G401 (cell line): ENCODE results near the gene EIF4A3. TPM values are rescaled to one million over a fixed set of nuclear protein-coding genes. Genes with fewer than 3 reads are reported as not detected.
A peak's percentile ranks its signal among the peaks of the same experiment; 100 is the strongest.

Experiments
- DNase-seq: peaks from one replicate; pipeline ENCODE4 v3.0.0-alpha.2; 2015; ENCODE audit warnings: low spot score
- in situ Hi-C: cut with HindIII; loops from 2 replicates; pipeline ENCODE4 v1.10.0; 2016; ENCODE audit warnings: low sequenced_read_pairs, mixed read lengths
- total RNA-seq: library from RNA; depleted of rRNA; stranded (reverse); fragments of >200 nt; shearing (Covaris generic); gene quantifications from 2 replicates; pipeline ENCODE4 v1.2.3, GENCODE V29; 2014

Gene EIF4A3
- total RNA-seq, 1 experiment from 2014 or later: 247 TPM

DNA sequence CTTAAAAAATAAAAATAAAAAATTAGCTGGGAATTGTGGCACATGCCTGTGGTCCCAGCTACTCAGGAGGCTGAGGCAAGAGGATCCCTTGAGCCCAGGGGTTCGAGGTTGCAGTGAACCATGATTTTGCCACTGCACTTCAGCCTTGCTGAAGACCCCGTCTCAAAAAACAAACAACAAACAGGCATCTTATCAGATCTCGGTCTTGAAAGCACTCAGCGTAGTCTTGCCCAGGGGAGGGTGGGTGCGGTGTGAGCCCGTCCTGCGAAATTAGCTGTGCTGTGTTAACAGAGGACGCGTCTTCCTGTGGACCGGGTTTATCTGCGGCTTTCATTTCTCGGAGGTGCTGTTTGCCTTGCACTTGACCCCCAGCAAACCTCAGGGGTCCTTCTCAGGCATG is 40.2 kb downstream of the EIF4A3 start:
- DNase-seq: no peak
- in situ Hi-C loops: no loop called here

DNA sequence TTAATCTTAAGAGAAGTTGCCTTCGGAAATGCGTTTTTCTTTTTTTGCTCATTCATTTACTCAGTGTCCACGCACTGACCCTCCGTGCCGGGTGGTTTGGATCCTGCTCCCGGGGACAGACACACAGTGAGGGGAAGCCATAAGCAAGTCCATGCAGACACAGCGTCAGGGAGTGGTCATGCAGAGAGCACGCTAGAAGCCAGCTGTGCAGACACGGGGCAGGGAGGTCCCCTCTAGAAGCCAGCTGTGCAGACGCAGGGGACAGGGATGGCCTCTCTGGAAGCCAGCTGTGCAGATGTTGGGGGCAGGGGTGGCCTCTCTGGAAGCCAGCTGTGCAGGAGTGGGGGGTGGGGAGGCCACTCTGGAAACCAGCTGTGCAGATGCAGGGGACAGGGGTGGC is 40.8 kb downstream of the EIF4A3 start:
- DNase-seq: no peak
- in situ Hi-C loops: no loop called here

DNA sequence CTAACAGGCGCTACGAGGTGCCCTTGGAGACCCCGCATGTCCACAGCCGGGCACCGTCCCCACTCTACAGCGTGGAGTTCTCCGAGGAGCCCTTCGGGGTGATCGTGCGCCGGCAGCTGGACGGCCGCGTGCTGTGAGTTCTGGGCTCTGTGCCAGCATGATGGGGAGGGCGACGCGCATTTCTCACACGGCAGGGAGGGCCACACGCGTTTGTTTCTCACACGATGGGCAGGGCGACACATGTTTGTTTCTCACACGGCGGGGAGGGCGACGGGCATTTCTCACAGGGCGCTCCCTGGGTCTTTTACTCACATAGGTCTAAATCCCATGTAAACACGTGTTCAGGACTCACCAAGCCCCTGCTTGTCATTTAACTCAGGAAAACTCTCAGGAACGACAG is 41.2 kb downstream of the EIF4A3 start:
- DNase-seq: peak; percentile 20
- in situ Hi-C loops: no loop called here

DNA sequence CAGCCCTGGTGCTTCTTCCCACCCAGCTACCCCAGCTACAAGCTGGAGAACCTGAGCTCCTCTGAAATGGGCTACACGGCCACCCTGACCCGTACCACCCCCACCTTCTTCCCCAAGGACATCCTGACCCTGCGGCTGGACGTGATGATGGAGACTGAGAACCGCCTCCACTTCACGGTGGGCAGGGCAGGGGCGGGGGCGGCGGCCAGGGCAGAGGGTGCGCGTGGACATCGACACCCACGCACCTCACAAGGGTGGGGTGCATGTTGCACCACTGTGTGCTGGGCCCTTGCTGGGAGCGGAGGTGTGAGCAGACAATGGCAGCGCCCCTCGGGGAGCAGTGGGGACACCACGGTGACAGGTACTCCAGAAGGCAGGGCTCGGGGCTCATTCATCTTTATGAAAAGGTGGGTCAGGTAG is 42.0 kb downstream of the EIF4A3 start:
- DNase-seq: no peak
- in situ Hi-C loops: no loop called here

DNA sequence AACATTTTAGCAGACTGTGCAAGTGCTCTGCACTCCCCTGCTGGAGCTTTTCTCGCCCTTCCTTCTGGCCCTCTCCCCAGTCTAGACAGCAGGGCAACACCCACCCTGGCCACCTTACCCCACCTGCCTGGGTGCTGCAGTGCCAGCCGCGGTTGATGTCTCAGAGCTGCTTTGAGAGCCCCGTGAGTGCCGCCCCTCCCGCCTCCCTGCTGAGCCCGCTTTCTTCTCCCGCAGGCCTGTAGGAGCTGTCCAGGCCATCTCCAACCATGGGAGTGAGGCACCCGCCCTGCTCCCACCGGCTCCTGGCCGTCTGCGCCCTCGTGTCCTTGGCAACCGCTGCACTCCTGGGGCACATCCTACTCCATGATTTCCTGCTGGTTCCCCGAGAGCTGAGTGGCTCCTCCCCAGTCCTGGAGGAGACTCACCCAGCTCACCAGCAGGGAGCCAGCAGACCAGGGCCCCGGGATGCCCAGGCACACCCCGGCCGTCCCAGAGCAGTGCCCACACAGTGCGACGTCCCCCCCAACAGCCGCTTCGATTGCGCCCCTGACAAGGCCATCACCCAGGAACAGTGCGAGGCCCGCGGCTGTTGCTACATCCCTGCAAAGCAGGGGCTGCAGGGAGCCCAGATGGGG is 42.5 kb downstream of the EIF4A3 start:
- in situ Hi-C loops: no loop called here
- DNase-seq: no peak

DNA sequence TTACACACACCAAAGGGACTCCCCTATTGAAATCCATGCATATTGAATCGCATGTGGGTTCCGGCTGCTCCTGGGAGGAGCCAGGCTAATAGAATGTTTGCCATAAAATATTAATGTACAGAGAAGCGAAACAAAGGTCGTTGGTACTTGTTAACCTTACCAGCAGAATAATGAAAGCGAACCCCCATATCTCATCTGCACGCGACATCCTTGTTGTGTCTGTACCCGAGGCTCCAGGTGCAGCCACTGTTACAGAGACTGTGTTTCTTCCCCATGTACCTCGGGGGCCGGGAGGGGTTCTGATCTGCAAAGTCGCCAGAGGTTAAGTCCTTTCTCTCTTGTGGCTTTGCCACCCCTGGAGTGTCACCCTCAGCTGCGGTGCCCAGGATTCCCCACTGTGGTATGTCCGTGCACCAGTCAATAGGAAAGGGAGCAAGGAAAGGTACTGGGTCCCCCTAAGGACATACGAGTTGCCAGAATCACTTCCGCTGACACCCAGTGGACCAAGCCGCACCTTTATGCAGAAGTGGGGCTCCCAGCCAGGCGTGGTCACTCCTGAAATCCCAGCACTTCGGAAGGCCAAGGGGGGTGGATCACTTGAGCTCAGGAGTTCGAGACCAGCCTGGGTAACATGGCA is 43.4 kb downstream of the EIF4A3 start:
- in situ Hi-C loops: no loop called here
- DNase-seq: no peak

DNA sequence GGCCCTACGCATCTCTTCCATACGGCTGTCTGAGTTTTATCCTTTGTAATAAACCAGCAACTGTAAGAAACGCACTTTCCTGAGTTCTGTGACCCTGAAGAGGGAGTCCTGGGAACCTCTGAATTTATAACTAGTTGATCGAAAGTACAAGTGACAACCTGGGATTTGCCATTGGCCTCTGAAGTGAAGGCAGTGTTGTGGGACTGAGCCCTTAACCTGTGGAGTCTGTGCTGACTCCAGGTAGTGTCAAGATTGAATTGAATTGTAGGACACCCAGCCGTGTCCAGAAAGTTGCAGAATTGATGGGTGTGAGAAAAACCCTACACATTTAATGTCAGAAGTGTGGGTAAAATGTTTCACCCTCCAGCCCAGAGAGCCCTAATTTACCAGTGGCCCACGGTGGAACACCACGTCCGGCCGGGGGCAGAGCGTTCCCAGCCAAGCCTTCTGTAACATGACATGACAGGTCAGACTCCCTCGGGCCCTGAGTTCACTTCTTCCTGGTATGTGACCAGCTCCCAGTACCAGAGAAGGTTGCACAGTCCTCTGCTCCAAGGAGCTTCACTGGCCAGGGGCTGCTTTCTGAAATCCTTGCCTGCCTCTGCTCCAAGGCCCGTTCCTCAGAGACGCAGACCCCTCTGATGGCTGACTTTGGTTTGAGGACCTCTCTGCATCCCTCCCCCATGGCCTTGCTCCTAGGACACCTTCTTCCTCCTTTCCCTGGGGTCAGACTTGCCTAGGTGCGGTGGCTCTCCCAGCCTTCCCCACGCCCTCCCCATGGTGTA is 44.1 kb downstream of the EIF4A3 start:
- in situ Hi-C loops: no loop called here

DNA sequence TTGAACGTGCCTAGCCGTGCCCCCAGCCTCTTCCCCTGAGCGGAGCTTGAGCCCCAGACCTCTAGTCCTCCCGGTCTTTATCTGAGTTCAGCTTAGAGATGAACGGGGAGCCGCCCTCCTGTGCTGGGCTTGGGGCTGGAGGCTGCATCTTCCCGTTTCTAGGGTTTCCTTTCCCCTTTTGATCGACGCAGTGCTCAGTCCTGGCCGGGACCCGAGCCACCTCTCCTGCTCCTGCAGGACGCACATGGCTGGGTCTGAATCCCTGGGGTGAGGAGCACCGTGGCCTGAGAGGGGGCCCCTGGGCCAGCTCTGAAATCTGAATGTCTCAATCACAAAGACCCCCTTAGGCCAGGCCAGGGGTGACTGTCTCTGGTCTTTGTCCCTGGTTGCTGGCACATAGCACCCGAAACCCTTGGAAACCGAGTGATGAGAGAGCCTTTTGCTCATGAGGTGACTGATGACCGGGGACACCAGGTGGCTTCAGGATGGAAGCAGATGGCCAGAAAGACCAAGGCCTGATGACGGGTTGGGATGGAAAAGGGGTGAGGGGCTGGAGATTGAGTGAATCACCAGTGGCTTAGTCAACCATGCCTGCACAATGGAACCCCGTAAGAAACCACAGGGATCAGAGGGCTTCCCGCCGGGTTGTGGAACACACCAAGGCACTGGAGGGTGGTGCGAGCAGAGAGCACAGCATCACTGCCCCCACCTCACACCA is 44.8 kb downstream of the EIF4A3 start:
- in situ Hi-C loops: no loop called here
- peak; percentile 58 for DNase-seq

More for the DNA sequence above, 44.1 kb downstream of the EIF4A3 start:
- peak; percentile 7 for DNase-seq

DNA sequence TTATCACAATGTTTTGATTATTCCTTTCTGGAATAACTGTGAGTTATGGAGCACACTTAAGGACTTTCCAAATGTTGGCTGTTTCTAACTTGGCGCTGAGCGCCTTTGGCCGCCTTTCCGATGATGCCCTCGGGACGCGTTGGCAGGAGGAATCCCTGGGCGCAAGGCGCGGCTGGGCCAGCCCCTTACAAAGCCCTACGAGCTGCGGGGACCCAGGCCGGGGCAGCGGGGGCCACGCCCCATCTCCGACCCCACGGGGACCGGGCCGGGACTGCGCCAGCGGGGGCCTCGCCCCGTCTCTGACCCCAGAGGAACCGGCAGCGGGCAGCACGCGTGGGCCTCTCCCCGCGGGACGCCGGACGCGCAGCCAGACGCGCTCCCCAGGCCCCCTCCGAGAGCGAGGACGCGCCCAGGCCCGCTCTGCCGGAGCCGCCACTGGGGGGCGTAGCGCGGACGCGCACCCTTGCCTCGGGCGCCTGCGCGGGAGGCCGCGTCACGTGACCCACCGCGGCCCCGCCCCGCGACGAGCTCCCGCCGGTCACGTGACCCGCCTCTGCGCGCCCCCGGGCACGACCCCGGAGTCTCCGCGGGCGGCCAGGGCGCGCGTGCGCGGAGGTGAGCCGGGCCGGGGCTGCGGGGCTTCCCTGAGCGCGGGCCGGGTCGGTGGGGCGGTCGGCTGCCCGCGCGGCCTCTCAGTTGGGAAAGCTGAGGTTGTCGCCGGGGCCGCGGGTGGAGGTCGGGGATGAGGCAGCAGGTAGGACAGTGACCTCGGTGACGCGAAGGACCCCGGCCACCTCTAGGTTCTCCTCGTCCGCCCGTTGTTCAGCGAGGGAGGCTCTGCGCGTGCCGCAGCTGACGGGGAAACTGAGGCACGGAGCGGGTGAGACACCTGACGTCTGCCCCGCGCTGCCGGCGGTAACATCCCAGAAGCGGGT is 45.6 kb downstream of the EIF4A3 start, which contains the start of gene GAA:
Gene GAA, plus strand, starts transcription at position 571 of the 935 bp plus-strand sequence. CDS start 3,006 bp downstream, outside the sequence.
- peak; percentile 68 for DNase-seq
- in situ Hi-C loops: no loop called here

DNA sequence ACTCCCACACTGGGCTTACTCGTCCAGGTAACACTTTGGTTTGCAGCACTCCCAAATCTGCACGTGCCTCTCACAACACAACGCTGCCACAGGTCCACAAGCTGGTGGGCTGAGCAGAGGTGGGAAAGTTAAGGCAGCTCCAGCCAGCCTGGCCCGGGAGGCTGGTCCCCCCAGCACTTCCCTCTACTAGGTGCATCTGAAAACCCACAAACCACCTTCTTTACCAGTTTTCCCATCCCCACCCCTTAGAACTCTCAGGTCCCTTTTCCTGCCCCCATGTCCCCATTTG is 46.9 kb downstream of the EIF4A3 start:
- in situ Hi-C loops: no loop called here
- no peak for DNase-seq

DNA sequence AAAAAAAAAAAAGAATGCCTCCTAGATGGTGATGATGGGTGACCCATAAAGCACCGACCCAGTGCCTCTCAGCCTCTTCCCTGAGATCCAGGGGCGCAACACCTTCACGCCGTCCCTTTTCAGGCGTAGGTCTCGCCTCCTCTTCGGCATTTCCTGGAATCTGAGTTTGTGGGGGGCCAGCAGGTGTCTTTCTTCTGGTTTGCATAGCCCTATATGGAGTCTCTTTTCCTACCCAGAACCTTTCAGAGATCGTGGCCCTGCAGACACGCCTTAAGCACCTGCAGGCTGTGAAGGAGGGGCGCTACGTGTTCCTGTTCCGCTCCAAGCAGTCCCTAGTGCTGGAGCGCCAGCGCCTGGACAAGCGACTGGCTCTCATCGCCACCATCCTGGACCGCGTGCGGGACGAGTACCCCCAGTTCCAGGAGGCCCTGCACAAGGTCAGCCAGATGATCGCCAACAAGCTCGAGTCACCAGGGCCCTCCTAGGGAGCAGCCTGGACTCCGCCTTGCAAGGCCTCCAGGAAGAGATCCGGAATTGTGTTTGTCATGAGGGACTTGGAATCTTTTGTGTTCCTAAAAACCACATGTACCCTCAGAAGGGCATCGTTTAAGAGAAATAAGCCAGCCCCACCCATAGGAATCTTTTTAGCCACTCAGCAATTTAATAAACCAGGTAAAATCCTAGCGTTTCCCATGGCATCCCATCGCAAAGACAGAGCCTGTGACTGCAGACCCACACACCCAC is 47.5 kb downstream of the EIF4A3 start:
- in situ Hi-C loops: no loop called here
- DNase-seq: no peak

DNA sequence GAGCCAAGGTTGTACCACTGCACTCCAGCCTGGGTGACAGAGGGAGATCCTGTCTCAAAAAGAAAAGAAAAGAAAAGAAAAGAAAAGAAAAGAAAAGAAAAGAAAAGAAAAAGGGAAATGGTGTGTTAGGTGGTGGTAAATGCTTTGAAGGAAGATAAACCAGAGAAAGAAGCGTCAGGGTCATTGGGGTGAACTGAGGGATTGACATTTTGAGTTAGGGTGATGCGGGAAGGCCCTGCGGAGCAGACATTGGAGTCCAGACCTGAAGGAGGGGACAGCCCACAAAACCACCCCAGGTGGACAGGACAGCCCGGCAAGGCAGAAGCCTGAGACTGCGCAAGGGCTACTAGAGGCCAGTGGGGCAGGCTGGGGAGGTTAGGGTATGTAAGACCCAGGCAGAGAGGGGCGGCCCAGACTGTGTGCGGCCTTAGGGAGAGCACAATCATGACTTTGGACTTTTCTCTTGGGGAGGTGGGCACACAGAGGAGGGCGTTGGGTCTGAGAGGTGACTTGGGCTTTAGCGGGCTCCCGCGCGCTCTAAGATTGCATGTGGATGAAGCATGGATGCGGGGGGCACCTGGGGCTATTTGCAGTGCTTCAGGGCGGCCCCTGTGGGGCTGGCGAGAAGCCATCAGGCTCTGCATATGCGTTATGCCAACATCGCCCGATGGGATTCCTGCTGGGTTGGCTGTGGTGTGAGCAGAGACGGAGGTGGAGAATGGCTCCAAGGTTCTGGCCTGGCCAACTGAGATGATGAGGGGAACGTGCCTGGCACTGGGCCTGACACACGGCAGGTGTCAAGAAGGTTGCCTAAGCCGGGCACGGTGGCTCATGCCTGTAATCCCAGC is 48.9 kb downstream of the EIF4A3 start:
- in situ Hi-C loops: no loop called here
- DNase-seq: no peak

DNA sequence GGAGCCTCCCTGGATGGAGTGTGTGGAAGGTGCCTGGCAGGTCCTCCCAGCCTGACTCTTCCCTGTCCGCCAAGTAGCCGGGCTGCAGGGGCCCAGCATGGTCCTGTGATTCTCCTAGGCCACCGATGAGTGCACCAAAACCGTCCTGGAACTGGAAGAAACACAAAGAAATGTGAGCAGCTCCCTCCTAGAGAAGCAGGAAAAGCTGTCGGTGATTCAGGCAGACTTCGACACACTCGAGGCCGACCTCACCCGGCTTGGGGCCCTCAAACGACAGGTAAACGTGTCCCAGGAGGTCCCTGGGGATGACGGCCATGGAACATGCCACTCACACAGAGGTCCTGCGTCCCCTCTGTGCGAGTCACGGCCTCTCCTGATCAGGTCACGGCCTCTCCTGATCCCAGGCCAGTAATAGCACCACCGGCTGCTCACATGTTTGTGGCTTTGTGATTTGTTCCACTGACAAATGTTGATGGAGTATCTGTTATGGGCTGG is 49.8 kb downstream of the EIF4A3 start:
- in situ Hi-C loops: no loop called here
- no peak for DNase-seq

DNA sequence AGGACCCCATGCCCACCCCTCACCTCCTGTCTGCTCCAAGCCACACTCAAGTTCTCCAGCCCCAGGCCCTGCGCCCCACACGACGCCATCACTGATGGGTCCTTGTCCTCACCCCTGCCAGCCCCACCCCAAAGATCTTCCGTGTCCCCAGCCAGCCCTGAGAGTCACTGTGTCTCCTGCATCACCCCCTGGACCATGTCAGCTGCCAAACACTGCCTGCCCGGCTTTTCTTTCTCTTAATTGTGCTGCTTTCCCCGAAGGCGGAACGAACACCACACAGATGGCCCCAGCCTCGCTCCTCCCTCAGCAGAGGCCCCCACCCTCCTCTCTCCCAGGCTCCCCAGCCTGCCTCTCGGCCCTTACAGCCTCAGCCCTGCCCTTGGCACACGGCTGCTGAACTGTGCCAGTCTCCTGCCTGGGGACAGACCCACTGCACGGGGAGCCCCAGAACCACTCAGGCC is 50.3 kb downstream of the EIF4A3 start:
- DNase-seq: no peak
- in situ Hi-C loops: no loop called here

DNA sequence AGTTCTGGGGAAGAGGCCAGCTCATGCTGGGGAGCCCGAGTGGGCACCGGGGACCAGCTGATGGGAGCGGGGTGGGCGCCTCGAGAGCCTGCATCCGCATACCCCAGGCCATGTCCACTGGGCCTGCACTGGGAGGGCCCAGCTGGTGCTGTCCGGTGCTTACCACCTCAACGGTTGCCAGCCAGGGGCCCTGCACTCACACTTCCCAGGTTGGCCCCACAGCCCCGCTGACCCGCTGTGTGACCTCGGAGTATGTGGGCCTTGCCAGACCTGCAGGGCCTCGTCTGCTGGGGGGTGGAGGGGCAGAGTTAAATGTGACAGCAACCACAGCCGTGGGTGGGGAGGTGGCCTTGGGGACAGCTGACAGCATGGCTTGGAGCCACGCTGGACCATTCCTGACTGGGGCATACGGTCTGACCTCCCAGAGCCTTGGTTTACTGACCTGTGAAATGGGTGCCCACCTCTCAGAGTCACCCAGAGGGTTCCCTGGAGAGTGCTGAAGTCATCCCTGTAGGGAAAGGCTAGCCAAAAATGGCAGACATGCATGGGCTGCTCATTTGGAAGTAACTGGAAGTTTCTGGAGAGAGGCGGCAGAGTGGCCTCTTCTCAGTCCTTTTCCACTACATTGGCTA is 51.0 kb downstream of the EIF4A3 start:
- DNase-seq: no peak
- in situ Hi-C loops: no loop called here

DNA sequence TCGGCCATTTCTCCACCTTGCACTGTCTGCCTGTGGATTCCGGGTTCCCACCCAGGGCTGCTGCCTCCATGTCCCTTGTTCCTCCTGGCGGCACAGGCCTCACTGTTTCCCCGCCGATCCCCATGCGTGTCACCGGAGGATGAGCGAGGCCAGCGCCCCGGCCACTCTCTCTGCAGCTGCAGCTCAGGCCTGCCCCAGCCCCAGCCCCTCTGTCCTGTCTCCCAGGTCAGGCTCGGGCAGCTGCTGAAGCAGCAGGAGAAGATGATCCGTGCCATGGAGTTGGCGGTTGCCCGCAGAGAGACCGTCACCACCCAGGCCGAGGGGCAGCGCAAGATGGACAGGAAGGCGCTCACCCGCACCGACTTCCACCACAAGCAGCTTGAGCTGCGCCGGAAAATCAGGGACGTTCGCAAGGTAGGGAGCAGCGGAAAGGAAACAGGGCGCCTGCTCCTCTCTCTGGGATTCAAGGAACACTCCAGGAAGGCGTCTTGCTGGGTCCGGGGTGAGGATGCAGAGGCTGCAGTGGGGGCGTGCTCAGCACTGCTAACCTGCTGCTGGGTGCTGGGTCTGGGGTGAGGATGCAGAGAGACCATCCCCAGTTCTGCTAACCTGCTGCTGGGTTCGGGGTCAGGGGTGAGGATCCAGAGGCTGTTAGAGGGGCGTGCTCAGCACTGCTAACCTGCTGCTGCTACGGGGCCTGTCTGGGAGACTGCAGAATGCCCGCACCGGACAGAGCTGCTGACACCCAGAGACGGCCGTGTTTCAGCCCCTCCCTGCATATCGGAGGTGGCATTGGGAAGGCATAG is 51.7 kb downstream of the EIF4A3 start:
- no peak for DNase-seq
- in situ Hi-C loops: no loop called here
